CD4-positive, alpha-beta memory T cell (primary cell): Measurements from ENCODE around the gene KCNV2. TPM values are rescaled to one million over a fixed set of nuclear protein-coding genes. Genes with fewer than 3 reads are reported as not detected.

Experiments used
- CTCF ChIA-PET: fragments of 350-600 bp; sonication (Branson Sonifier 250); formaldehyde crosslinking; loops from one replicate; lab custom pipeline; 2021; ENCODE audit warnings: inconsistent platforms; ENCODE audit not compliant: partially characterized antibody; lab: Charles Lee
- POLR2A ChIA-PET: fragments of 350-600 bp; sonication (Branson Sonifier 250); formaldehyde crosslinking; loops from one replicate; lab custom pipeline; 2021; ENCODE audit not compliant: partially characterized antibody; lab: Charles Lee
- DNase-seq, 5 donors: peaks; one replicate each; pipeline versions ENCODE4 v3.0.0 to v3.0.0-alpha.2; 2020 to 2022; ENCODE audit warnings: mixed read lengths in 1 of 5
- H3K27ac ChIP-seq: one replicate; pipeline ENCODE4 v1.7.0; 2013; ENCODE audit warnings: low read depth, low read length
- H3K27me3 ChIP-seq: 2 replicates; pipeline ENCODE4 v1.7.0; 2013; ENCODE audit warnings: mild to moderate bottlenecking, low read length, moderate library complexity; ENCODE audit not compliant: insufficient read depth
- H3K36me3 ChIP-seq: 2 replicates; pipeline ENCODE4 v1.7.0; 2013; ENCODE audit warnings: mild to moderate bottlenecking, low read length, moderate library complexity; ENCODE audit not compliant: insufficient read depth
- H3K4me1 ChIP-seq: 2 replicates; pipeline ENCODE4 v1.7.0; 2013; ENCODE audit warnings: mild to moderate bottlenecking, low read length, moderate library complexity; ENCODE audit not compliant: insufficient read depth
- H3K4me3 ChIP-seq, 2 donors: one replicate each; pipeline ENCODE4 v1.7.0; 2013; ENCODE audit warnings: low read length in 2 of 2, mild to moderate bottlenecking in 1 of 2
- H3K9me3 ChIP-seq, 2 donors: one replicate each; pipeline ENCODE4 v1.7.0; 2013; ENCODE audit warnings: low read length in 2 of 2, control low read depth in 1 of 2; ENCODE audit not compliant: control insufficient read depth in 1 of 2
- H3K27ac Mint-ChIP-seq, 7 donors: one replicate each; pipeline ENCODE4 v1.8.0; 2020 to 2021; ENCODE audit warnings: mixed read lengths in 7 of 7, mild to moderate bottlenecking in 6 of 7, inconsistent platforms in 3 of 7, moderate library complexity in 3 of 7
- H3K27me3 Mint-ChIP-seq, 2 donors: one replicate each; pipeline ENCODE4 v1.8.0; 2020 to 2021; ENCODE audit warnings: mixed read lengths in 2 of 2
- H3K36me3 Mint-ChIP-seq, 2 donors: one replicate each; pipeline ENCODE4 v1.8.0; 2020 to 2021; ENCODE audit warnings: mixed read lengths in 2 of 2, inconsistent platforms in 1 of 2, mild to moderate bottlenecking in 1 of 2
- H3K4me1 Mint-ChIP-seq, 4 donors: one replicate each; pipeline ENCODE4 v1.8.0; 2020 to 2021; ENCODE audit warnings: mixed read lengths in 4 of 4, mild to moderate bottlenecking in 1 of 4
- H3K4me3 Mint-ChIP-seq, 8 donors: one replicate each; pipeline ENCODE4 v1.8.0; 2020 to 2021; ENCODE audit warnings: mixed read lengths in 8 of 8, mild to moderate bottlenecking in 7 of 8, moderate library complexity in 6 of 8, inconsistent platforms in 3 of 8
- H3K9me3 Mint-ChIP-seq, 8 donors: one replicate each; pipeline ENCODE4 v1.8.0; 2020 to 2021; ENCODE audit warnings: mixed read lengths in 8 of 8, mild to moderate bottlenecking in 5 of 8, inconsistent platforms in 3 of 8, moderate library complexity in 1 of 8
- intact Hi-C: fragments of 100-400 bp; cut with micrococcal nuclease; formaldehyde crosslinking; loops from one replicate; pipeline ENCODE4 v1.15.1; 2023
- polyA plus RNA-seq, 2 donors: library from polyadenylated mRNA; unstranded; fragments of 300-500 nt; fragmentation: Illumina TruSeq; gene quantifications; one replicate each; pipeline ENCODE4 v1.2.3, GENCODE V29; 2021
- total RNA-seq, 2 experiments: library from RNA; stranded (reverse); gene quantifications; one replicate each; pipeline ENCODE4 v1.2.3, GENCODE V29; 2021

KCNV2 gene
- total RNA-seq (not detected), polyA plus RNA-seq (not detected)

- H3K27me3 ChIP-seq, result no peaks in the 10 kb centered on the region
- Mint-ChIP-seq H3K4me1 (no peaks in the 10 kb centered on the region), H3K9me3 (peaks cover 0 to 12% (median 3%) of the 10 kb centered on the region in 8 donors), H3K27me3 (no peaks in the 10 kb centered on the region), H3K27ac (no peak within 1 kb of the TSS), H3K4me3 (no peak within 1 kb of the TSS), H3K36me3 (peaks cover 0 to 4% of the 10 kb centered on the region in 2 donors)
- no peaks in the 10 kb centered on the region for H3K4me1 ChIP-seq
- intact Hi-C loops, result no loop called here
- H3K27ac ChIP-seq, result no peak within 1 kb of the TSS
- DNase-seq, result no peak
- ChIA-PET POLR2A (no interaction called here), CTCF (no interaction called here)
- H3K4me3 ChIP-seq, result no peak within 1 kb of the TSS
- H3K9me3 ChIP-seq, result no peaks in the 10 kb centered on the region
- H3K36me3 ChIP-seq, result no peaks in the 10 kb centered on the region
Measured at GRCh38 chr9:2717385-2717784, at the start of gene KCNV2. TSS of gene KCNV2 (plus strand) at chr9:2717510. CDS start at chr9:2717740, 230 bp downstream.

GRCh38 chr9:2673161-2673560 lies 44.1 kb upstream of the KCNV2 start:
- no peaks in the 10 kb centered on the region for H3K9me3 ChIP-seq
- Mint-ChIP-seq H3K36me3 (no peaks in the 10 kb centered on the region), H3K4me3 (no peak overlapping the region), H3K27ac (no peak overlapping the region), H3K4me1 (no peaks in the 10 kb centered on the region), H3K27me3 (no peaks in the 10 kb centered on the region), H3K9me3 (no peaks in the 10 kb centered on the region)
- no peak for DNase-seq
- CTCF ChIA-PET, result no interaction called here
- H3K4me1 ChIP-seq, result no peaks in the 10 kb centered on the region
- POLR2A ChIA-PET, result no interaction called here
- no peaks in the 10 kb centered on the region for H3K36me3 ChIP-seq
- no peak overlapping the region for H3K27ac ChIP-seq
- no peak overlapping the region for H3K4me3 ChIP-seq
- H3K27me3 ChIP-seq, result no peaks in the 10 kb centered on the region
- intact Hi-C loops, result no loop called here

- Mint-ChIP-seq H3K4me3 (no peak overlapping the region), H3K36me3 (no peaks in the 10 kb centered on the region), H3K27me3 (no peaks in the 10 kb centered on the region), H3K27ac (no peak overlapping the region), H3K9me3 (no peaks in the 10 kb centered on the region), H3K4me1 (no peaks in the 10 kb centered on the region)
- intact Hi-C loops, result no loop called here
- POLR2A ChIA-PET, result no interaction called here
- no peaks in the 10 kb centered on the region for H3K9me3 ChIP-seq
- H3K36me3 ChIP-seq, result no peaks in the 10 kb centered on the region
- H3K27me3 ChIP-seq, result no peaks in the 10 kb centered on the region
- CTCF ChIA-PET, result no interaction called here
- no peak overlapping the region for H3K4me3 ChIP-seq
- no peak for DNase-seq
- H3K27ac ChIP-seq, result no peak overlapping the region
- H3K4me1 ChIP-seq, result no peaks in the 10 kb centered on the region
Measured at GRCh38 chr9:2674141-2674824, 43.0 kb upstream of the KCNV2 start.

- no peaks in the 10 kb centered on the region for H3K36me3 Mint-ChIP-seq
- Histone ChIP-seq H3K36me3 (no peaks in the 10 kb centered on the region), H3K9me3 (no peaks in the 10 kb centered on the region), H3K4me3 (no peak overlapping the region), H3K4me1 (no peaks in the 10 kb centered on the region), H3K27ac (no peak overlapping the region), H3K27me3 (no peaks in the 10 kb centered on the region)
- no peaks in the 10 kb centered on the region for H3K4me1 Mint-ChIP-seq
- POLR2A ChIA-PET, result no interaction called here
- no peaks in the 10 kb centered on the region for H3K27me3 Mint-ChIP-seq
- CTCF ChIA-PET, result no interaction called here
- intact Hi-C loops, result no loop called here
- no peak for DNase-seq
- H3K27ac Mint-ChIP-seq, result no peak overlapping the region
- no peaks in the 10 kb centered on the region for H3K9me3 Mint-ChIP-seq
- no peak overlapping the region for H3K4me3 Mint-ChIP-seq
Measured at GRCh38 chr9:2675834-2676233, 41.5 kb upstream of the KCNV2 start.

GRCh38 chr9:2676466-2676865 lies 40.8 kb upstream of the KCNV2 start:
- H3K27ac Mint-ChIP-seq, result no peak overlapping the region
- no peaks in the 10 kb centered on the region for H3K4me1 Mint-ChIP-seq
- Histone ChIP-seq H3K4me3 (no peak overlapping the region), H3K27ac (no peak overlapping the region), H3K36me3 (no peaks in the 10 kb centered on the region), H3K4me1 (no peaks in the 10 kb centered on the region), H3K9me3 (no peaks in the 10 kb centered on the region), H3K27me3 (no peaks in the 10 kb centered on the region)
- no peaks in the 10 kb centered on the region for H3K36me3 Mint-ChIP-seq
- POLR2A ChIA-PET, result no interaction called here
- DNase-seq, result no peak
- peaks cover 0 to 2% of the 10 kb centered on the region in 2 donors for H3K27me3 Mint-ChIP-seq
- CTCF ChIA-PET, result no interaction called here
- H3K9me3 Mint-ChIP-seq, result no peaks in the 10 kb centered on the region
- no peak overlapping the region for H3K4me3 Mint-ChIP-seq
- intact Hi-C loops, result no loop called here

- H3K4me3 ChIP-seq, result no peak overlapping the region
- Mint-ChIP-seq H3K27me3 (peaks cover 0 to 2% of the 10 kb centered on the region in 2 donors), H3K9me3 (no peaks in the 10 kb centered on the region), H3K4me3 (no peak overlapping the region), H3K36me3 (no peaks in the 10 kb centered on the region), H3K4me1 (no peaks in the 10 kb centered on the region), H3K27ac (no peak overlapping the region)
- H3K4me1 ChIP-seq, result no peaks in the 10 kb centered on the region
- no peaks in the 10 kb centered on the region for H3K36me3 ChIP-seq
- H3K9me3 ChIP-seq, result no peaks in the 10 kb centered on the region
- intact Hi-C loops, result no loop called here
- H3K27ac ChIP-seq, result no peak overlapping the region
- no peaks in the 10 kb centered on the region for H3K27me3 ChIP-seq
- DNase-seq, result no peak
- ChIA-PET CTCF (no interaction called here), POLR2A (no interaction called here)
Measured at GRCh38 chr9:2677915-2678889, 39.1 kb upstream of the KCNV2 start.

- no peaks in the 10 kb centered on the region for H3K9me3 Mint-ChIP-seq
- H3K36me3 ChIP-seq, result no peaks in the 10 kb centered on the region
- no peaks in the 10 kb centered on the region for H3K4me1 Mint-ChIP-seq
- ChIA-PET CTCF (no interaction called here), POLR2A (no interaction called here)
- H3K27ac Mint-ChIP-seq, result no peak overlapping the region
- no peaks in the 10 kb centered on the region for H3K4me1 ChIP-seq
- no peak overlapping the region for H3K4me3 Mint-ChIP-seq
- H3K27me3 ChIP-seq, result no peaks in the 10 kb centered on the region
- intact Hi-C loops, result no loop called here
- no peak overlapping the region for H3K4me3 ChIP-seq
- H3K27me3 Mint-ChIP-seq, result peaks cover 0 to 2% of the 10 kb centered on the region in 2 donors
- no peaks in the 10 kb centered on the region for H3K36me3 Mint-ChIP-seq
- DNase-seq, result no peak
- no peak overlapping the region for H3K27ac ChIP-seq
- H3K9me3 ChIP-seq, result no peaks in the 10 kb centered on the region
Measured at GRCh38 chr9:2679011-2679410, 38.3 kb upstream of the KCNV2 start.
